Superior temporal gyrus (tissue), 1 donor: ENCODE measurements around the gene SIRPB2.

Source experiments
- DNase-seq: peaks from one replicate; pipeline ENCODE4 v3.0.0-alpha.2; 2016; ENCODE audit errors: extremely low spot score

The SIRPB2 gene

GRCh38 chr20:1471242-1471641 lies 20.0 kb downstream of the SIRPB2 start:
- DNase-seq, result no peak

DNA sequence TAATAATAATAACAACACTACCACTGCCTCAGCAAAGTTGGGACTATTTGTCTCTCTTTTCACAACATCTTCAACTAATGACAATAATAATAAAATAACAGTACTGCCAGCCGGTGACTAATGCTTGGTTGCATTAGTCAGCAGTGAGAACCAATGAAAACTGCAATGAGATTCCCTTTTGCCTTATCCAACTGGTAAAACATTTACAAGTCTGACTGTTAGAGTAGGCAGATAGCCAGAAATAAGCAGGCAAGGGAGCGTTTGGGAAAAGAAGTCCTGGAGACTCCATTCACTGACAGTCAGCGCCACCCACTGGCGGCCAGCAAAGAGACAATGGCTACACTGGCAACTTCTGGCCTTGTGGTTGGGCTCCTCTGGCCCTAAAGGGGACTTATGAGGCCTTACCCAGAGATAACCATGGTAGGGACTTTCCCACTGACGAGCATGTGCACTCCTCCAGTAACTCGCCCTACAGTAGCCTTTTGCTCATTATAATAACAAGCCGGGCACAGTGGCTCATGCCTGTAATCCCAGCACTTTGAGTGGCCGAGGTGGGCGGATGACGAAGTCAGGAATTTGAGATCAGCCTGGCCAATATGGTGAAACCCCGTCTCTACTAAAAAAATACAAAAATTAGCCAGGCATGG lies 21.2 kb downstream of the SIRPB2 start:
- DNase-seq, result peak; percentile 66

DNA sequence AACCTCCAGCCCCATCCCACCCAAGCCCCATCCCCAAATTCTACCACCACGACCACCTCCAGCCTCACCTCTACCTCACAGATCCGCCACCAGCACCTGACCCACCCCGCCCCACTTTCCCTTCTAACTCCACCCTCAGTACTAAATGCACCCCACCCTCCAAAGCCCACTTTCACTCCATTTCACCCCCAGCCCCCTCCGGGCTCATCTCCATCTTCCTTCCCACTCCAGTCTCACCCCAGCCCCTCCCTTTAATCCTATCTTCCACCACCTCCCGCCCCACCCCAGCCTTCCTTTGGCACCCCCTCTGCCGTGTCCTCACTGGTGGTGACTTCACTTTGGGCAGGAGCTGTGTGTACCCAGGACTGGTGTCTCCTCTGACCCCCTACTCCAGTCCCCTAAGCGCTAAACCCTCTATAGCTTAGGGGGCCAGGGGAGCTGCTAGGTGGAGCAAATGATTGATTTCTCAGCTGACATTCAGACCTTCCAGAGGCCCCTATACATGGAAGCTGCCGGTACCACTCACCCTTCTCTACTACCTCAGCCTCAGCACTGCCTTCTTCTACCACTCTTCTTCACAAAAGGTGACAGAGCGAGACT lies 21.8 kb downstream of the SIRPB2 start:
- no peak for DNase-seq

DNA sequence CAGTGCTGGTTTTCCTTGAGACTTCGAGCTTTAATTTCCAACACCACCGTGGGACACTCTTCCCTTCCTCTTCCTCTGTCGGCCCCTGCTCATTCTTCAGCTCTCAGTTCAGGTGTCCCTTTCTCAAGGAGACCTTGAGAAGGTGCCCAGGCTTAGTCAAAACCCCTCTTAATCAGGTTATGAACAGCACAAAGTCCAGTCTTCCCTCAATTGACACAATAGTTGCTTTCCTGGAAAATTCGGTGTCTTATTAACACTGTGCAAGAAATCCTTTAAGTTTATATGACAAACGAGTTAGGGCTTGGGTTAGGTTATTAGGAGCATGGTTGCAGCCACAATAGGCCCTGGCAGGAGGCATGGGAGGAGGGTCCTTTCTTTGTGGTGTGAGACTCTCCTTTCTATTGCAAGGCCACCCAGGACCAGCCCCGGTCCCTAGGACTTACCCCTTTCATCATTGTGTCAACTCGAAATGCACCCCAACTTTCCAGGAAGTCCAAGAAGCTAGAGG lies 23.0 kb downstream of the SIRPB2 start:
- no peak for DNase-seq

DNA sequence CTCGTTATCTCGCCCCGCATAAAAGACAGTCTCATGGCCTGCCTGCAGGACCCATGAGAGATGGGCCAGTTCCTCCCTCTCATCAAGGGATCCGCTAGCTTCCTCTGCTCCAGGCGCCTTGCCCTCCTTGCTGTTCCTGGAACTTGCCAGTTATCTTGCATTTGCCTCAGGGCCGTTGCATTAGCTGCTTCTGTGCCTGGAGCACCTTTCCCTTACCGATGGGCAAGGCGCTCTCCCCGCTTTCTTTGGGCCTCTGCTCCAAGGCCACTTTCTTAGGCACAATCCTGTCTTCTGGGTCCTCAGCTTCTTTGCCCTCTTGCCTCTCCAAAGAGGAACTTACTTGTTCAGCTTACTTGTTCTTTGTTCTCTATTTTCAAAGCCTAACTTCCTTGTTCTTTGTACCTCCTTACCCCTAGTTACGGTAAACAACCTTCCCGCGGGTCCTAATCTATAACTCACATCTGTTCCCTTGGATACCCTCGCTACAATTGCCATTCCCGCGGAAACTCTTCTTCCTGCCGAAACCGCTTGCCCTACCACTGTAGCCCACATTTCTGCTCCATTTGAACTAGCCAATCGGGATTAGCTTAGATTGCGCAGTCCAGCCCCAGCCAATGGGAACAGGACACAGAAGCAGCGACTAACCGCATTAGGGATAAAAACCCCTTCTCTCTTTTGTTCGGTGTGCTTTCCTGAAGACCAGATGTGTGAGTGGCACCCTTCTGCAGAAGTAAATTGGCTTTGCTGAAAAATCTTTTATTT lies 23.7 kb downstream of the SIRPB2 start:
- DNase-seq, result no peak

GRCh38 chr20:1467082-1467354 lies 24.2 kb downstream of the SIRPB2 start:
- DNase-seq, result no peak

- peak; percentile 91 for DNase-seq
Observed at GRCh38 chr20:1466211-1467081, 24.8 kb downstream of the SIRPB2 start, which contains the start of gene NSFL1C. Gene NSFL1C (minus strand): TSS chr20:1466849. CDS start chr20:1466824, 25 bp downstream.

DNA sequence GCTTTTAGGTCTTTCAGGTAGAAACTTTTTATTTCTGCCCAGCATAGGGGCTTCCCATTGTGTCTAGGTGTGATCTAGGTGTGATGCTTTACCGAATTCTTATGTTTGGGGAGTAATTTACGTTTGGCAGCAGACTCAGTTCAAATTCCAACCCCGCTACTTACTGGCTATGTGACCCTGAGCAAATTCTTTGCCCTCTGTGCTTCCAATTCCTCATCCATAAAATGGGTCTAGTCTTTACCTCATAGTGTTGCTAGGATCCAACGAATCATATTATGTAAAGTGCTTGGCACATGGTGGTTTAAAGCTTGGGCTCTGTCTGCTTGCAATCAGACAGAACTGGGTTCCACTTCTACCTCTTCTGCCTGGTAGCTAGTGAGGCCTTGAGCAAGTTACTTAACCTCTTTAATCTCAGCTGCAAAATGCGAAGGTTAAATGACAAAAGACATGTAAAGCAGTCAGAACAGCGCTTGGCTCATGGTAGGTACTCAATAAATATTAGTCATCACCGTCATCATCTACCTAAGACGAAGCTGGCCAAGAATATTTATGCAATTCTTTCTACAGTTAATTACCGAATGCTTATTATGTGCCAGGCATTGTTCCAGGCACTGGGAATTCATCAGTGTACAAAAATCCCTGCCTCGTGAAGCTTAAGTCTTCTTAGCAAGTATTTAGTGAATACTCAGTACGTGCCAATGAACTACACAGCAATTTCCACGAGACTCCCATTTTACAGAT lies 25.6 kb downstream of the SIRPB2 start:
- DNase-seq, result no peak

DNA sequence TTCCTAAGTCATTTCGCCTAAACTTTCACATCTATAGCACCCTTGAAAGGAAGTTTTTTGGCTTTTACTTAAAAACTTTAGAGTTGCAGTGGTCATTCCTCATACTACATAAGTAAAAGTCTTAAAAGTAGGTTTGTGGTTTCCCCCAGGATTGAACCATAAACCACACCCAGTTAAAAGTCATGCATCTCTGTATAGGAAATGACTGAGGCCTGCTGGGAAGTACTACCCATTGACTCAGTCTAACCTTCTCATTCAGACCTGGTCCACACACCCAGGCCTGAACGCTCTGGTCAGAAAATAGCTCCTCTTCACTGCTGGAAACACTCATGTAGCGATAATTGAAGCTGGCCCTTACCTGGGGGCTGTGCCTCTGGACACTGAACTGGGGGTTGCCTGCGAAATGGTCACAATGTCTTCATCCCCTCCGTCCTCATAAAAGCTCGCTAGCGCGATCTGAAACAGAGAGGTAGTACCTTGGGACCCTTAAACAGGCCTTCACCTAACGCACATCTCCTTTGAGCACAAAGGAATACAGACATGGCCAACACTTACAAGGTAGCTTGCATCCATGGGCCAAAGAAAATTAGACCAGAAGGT lies 27.1 kb downstream of the SIRPB2 start:
- no peak for DNase-seq

DNA sequence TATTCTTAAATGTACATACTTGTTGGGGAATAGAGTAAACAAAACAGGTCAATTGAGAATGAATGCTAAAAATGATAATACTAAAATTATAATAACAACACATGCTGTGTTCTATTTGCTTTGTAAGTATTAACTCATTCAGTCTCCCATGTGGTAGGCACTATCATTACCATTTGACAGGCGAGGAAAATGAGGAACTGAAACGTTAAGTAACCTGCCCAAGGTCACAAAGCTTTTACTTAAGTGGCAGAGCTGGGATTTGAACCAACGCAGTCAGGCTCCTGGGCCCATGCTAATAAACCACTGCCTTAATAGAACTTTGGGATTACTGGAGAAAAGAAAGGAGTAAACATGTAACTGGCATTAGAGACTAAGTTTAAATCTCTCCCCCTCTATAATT lies 28.4 kb downstream of the SIRPB2 start:
- DNase-seq, result no peak

- DNase-seq, result no peak
Observed at GRCh38 chr20:1462001-1462400, 29.2 kb downstream of the SIRPB2 start.

- no peak for DNase-seq
Observed at GRCh38 chr20:1460275-1460674, 30.9 kb downstream of the SIRPB2 start.

DNA sequence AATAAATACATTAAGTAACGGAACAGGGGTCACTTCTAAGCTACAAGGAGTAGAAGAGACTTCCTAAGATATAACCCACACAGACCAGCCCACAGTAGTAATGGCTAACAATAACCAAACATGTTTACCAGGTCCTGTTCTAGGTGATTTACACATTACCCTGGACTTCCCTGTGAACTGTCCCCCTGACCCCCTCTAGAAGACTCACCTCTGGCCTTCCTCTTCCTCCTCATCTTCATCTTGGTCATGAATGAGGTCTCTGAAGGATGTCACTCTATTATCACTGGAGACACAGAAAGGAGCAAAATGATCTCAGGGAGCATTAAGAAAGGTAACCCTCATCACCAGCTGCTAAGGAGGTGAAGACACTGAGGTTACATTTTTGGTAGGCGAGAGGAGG lies 33.2 kb downstream of the SIRPB2 start:
- no peak for DNase-seq

- DNase-seq, result no peak
Observed at GRCh38 chr20:1456300-1456699, 34.9 kb downstream of the SIRPB2 start.

GRCh38 chr20:1450926-1451491 lies 40.2 kb downstream of the SIRPB2 start:
- no peak for DNase-seq

- DNase-seq, result no peak
Observed at GRCh38 chr20:1449370-1449769, 41.9 kb downstream of the SIRPB2 start.

- DNase-seq, result no peak
Observed at GRCh38 chr20:1448081-1448620, 43.1 kb downstream of the SIRPB2 start.

DNA sequence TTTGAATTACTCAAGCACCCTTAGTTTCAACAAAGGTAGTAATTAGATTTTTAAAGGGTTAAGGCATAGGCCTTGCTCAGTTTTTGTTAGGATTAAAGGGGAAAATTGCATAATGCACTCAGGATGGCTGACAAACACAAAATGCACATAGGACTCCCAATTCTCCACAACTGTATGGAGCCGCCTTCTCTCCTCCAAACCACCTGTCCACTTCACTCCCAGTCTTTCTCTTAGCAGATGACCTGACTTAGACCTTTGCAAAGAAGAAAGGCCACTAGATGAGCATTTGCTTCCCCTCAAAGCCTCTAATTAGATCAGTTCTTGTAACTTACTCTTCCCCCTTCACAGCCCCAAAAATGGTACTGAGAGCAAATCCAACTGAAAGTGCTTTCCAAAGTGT lies 44.7 kb downstream of the SIRPB2 start:
- no peak for DNase-seq

DNA sequence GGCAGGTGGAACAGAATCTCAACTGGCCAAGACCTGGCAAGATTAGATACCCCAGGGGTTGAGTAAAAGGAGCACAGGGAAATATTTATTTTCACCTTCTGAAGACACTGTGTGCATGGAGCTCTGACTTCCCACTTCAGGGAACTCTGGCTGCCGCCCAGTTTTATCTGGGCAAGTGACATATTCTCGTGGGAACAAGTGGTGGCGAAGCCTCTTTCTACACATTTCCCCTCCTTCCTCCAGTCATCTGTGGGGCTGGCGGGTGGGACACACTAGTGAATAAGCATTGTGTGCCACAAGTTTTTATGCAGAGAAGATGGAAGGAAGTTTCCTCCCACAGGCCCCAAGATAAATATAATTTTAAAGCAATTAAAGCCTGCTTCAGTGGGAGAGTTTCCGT lies 48.1 kb downstream of the SIRPB2 start:
- DNase-seq, result no peak

- no peak for DNase-seq
Observed at GRCh38 chr20:1442304-1442703, 48.9 kb downstream of the SIRPB2 start.
